Testis (tissue), 2 donors: ENCODE measurements around the gene JMJD7.

Experiments
- POLR2A ChIP-seq: fragments of 450-650 bp; IDR thresholded peaks from one replicate; pipeline ENCODE4 v1.6.1; 2017; ENCODE audit warnings: antibody characterized with exemption, mild to moderate bottlenecking, moderate library complexity
- TF ChIP-seq, protein P1 (sequence below), 3 experiments: fragments of 450-650 bp in 2 of 3; fragments of 200-600 bp in 1 of 3; sonication (generic) in 1 of 3; IDR thresholded peaks; one replicate each; pipeline ENCODE4 v1.5.1; 2016 to 2019; ENCODE audit warnings: antibody characterized with exemption in 3 of 3, mild to moderate bottlenecking in 2 of 3, moderate library complexity in 1 of 3

DNA sequence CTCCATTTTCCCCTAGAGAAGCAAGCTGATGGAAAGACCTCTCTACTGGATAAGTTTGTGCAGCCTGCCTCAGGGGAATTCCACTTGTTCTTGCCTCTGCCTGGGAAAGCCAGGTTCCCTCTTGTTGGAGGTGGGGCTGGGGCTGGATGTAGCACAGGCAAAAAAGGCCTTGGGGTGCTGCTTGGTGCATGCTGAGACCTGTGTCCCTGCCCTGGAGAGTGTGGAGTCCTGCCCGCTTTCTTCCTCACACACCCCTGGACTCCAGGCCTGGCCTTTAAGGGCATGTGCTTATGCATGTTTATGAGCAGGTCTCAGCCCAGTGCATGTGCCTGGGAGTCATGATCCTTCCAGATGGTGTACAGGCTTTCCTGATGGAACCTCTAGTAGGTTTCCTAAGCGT, 23.5 kb upstream of the JMJD7 start:
- no peak for TF ChIP-seq POLR2A
- TF ChIP-seq, protein P1, sequence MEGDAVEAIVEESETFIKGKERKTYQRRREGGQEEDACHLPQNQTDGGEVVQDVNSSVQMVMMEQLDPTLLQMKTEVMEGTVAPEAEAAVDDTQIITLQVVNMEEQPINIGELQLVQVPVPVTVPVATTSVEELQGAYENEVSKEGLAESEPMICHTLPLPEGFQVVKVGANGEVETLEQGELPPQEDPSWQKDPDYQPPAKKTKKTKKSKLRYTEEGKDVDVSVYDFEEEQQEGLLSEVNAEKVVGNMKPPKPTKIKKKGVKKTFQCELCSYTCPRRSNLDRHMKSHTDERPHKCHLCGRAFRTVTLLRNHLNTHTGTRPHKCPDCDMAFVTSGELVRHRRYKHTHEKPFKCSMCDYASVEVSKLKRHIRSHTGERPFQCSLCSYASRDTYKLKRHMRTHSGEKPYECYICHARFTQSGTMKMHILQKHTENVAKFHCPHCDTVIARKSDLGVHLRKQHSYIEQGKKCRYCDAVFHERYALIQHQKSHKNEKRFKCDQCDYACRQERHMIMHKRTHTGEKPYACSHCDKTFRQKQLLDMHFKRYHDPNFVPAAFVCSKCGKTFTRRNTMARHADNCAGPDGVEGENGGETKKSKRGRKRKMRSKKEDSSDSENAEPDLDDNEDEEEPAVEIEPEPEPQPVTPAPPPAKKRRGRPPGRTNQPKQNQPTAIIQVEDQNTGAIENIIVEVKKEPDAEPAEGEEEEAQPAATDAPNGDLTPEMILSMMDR (IDR thresholded peaks at IDR 0.05) = no peak
